ENCODE measurements around the gene BEAN1. TPM values are rescaled to one million over a fixed set of nuclear protein-coding genes. Genes with fewer than 3 reads are reported as not detected.

BEAN1 gene
- total and polyA plus RNA-seq, 2 experiments from 2014 or later = 0.07 to 0.10 TPM

GRCh38 chr16:66475232-66475631, 48.1 kb downstream of the BEAN1 start:
- H3K27ac Mint-ChIP-seq = no peak overlapping the region
- Histone ChIP-seq H3K79me2 (replicated peaks; ENCODE audit: insufficient read depth) (no peaks in the 10 kb centered on the region), H3K4me3 (no peak overlapping the region), H3K27ac (ENCODE audit: low read depth) (no peak overlapping the region), H3F3A (replicated peaks; ENCODE audit: low read depth) (no peaks in the 10 kb centered on the region), H3K4me1 (ENCODE audit: insufficient read depth) (peaks cover 5% of the 10 kb centered on the region; the same call in 1 of the 2 replicates), H3K36me3 (ENCODE audit: insufficient read depth) (no peaks in the 10 kb centered on the region), H3K27me3 (ENCODE audit: insufficient read depth) (no peaks in the 10 kb centered on the region), H3K9me2 (ENCODE audit: insufficient read depth) (0 out of 2 replicates have a peak, but pooled peaks cover 1% of the 10 kb centered on the region), H4K20me1 (replicated peaks; ENCODE audit: insufficient read depth) (no peaks in the 10 kb centered on the region), H2AFZ (no peak overlapping the region; the same call in 1 of the 2 replicates), H3K4me2 (no peak overlapping the region)
- H3K9me3 Mint-ChIP-seq = no peaks in the 10 kb centered on the region; the same call in 2 of the 3 replicates
- no peaks in the 10 kb centered on the region for H3K36me3 Mint-ChIP-seq (ENCODE audit: low read depth)
- peaks cover 9% of the 10 kb centered on the region for H3K27me3 Mint-ChIP-seq (ENCODE audit: insufficient read depth, low read depth, poor library complexity)
- no peak for ATAC-seq
- peaks cover 20% of the 10 kb centered on the region for H3K4me1 Mint-ChIP-seq
- no peak for TF ChIP-seq STAT1 (IDR thresholded peaks at IDR 0.05; ENCODE audit: unreplicated experiment)
- TF ChIP-seq ZNF331 (CRISPR knock-in tag; IDR thresholded peaks at IDR 0.05; ENCODE audit: low read depth) = no peak
- no peak for TF ChIP-seq NANOG (IDR thresholded peaks at IDR 0.05; ENCODE audit: borderline replicate concordance)
- TF ChIP-seq CREB1 (CRISPR knock-in tag; IDR thresholded peaks at IDR 0.05; ENCODE audit: low read depth) = no peak
- TF ChIP-seq ETS1 (IDR thresholded peaks at IDR 0.05) = no peak
- no peak for TF ChIP-seq ZNF114 (CRISPR knock-in tag; IDR thresholded peaks at IDR 0.05)
- no peak for TF ChIP-seq POLR2AphosphoS5 (IDR thresholded peaks at IDR 0.05; ENCODE audit: low read depth)
- no peak for TF ChIP-seq JUNB (IDR thresholded peaks at IDR 0.05; ENCODE audit: unreplicated experiment)
- TF ChIP-seq CTCF (conservative IDR thresholded peaks at IDR 0.05; ENCODE audit: low read depth in 2 of 2) = no peak
- no peak for TF ChIP-seq EZH2 (IDR thresholded peaks at IDR 0.05; ENCODE audit: low read depth, unreplicated experiment)
- no peak for TF ChIP-seq ZNF462 (CRISPR knock-in tag; IDR thresholded peaks at IDR 0.05)
- no peak for TF ChIP-seq REST (IDR thresholded peaks at IDR 0.05; ENCODE audit: unreplicated experiment)
- TF ChIP-seq EZH2phosphoT487 (IDR thresholded peaks at IDR 0.05; ENCODE audit: unreplicated experiment) = no peak
- H3K4me3 Mint-ChIP-seq = no peak overlapping the region
- no peak for DNase-seq (ENCODE audit: low spot score)

Measured in GM23338 (cell line).